HEK293 (cell line): ENCODE measurements around the gene AKT3.

ENCODE experiments used
- CTCF ChIA-PET: fragments of 350-600 bp; formaldehyde crosslinking; extraction: SDS; loops from one replicate; lab custom pipeline; 2021; ENCODE audit warnings: antibody characterized with exemption; lab: Yijun Ruan, JAX
- POLR2A ChIA-PET: fragments of 300-600 bp; formaldehyde crosslinking; extraction: SDS; loops from one replicate; lab custom pipeline; 2020; ENCODE audit warnings: antibody characterized with exemption, inconsistent platforms; lab: Yijun Ruan, JAX
- H3K27ac ChIP-seq: fragments of 200-500 bp; sonication (Bioruptor generic); 2 replicates; pipeline ENCODE4 v1.5.1; 2014; ENCODE audit warnings: low read depth, low read length, control low read depth, inconsistent platforms; ENCODE audit errors: extremely low read depth
- H3K36me3 ChIP-seq, 2 experiments: fragments of 200-500 bp in 1 of 2; sonication (Bioruptor generic) in 1 of 2; 1 replicate in 1 of 2; 2 replicates in 1 of 2; pipeline ENCODE4 v1.5.1; 2014 to 2017; ENCODE audit warnings: inconsistent platforms in 2 of 2, low read length in 2 of 2; ENCODE audit not compliant: control insufficient read depth in 2 of 2, insufficient read depth in 1 of 2
- H3K4me1 ChIP-seq: fragments of 200-500 bp; sonication (Bioruptor generic); 2 replicates; pipeline ENCODE4 v1.5.1; 2014; ENCODE audit warnings: mild to moderate bottlenecking, low read length, inconsistent platforms; ENCODE audit not compliant: control insufficient read depth, insufficient read depth
- H3K4me3 ChIP-seq: 2 replicates; pipeline ENCODE4 v1.5.1; 2011; ENCODE audit warnings: low read depth, mild to moderate bottlenecking, control low read depth, low read length, moderate library complexity
- H3K9me3 ChIP-seq: fragments of 200-500 bp; sonication (Bioruptor generic); 2 replicates; pipeline ENCODE4 v1.5.1; 2014; ENCODE audit warnings: low read depth, low read length, inconsistent platforms; ENCODE audit not compliant: control insufficient read depth, insufficient read depth
- AEBP2 ChIP-seq: fragments of 450-650 bp; formaldehyde crosslinking; IDR thresholded peaks from 2 replicates; pipeline ENCODE4 v1.5.1; 2016; ENCODE audit warnings: missing biosample characterization, missing genetic modification characterization, borderline replicate concordance
- GFI1B ChIP-seq: fragments of 450-650 bp; formaldehyde crosslinking; IDR thresholded peaks from 2 replicates; pipeline ENCODE4 v1.5.1; 2016; ENCODE audit warnings: missing biosample characterization, missing genetic modification characterization
- KLF1 ChIP-seq: fragments of 450-650 bp; formaldehyde crosslinking; IDR thresholded peaks from 2 replicates; pipeline ENCODE4 v1.5.1; 2016; ENCODE audit warnings: missing biosample characterization, missing genetic modification characterization
- KLF9 ChIP-seq: fragments of 450-650 bp; formaldehyde crosslinking; IDR thresholded peaks from 2 replicates; pipeline ENCODE4 v1.5.1; 2016; ENCODE audit warnings: missing biosample characterization, missing genetic modification characterization, low read depth
- REST ChIP-seq: fragments of 450-650 bp; formaldehyde crosslinking; IDR thresholded peaks from 2 replicates; pipeline ENCODE4 v1.5.1; 2016; ENCODE audit warnings: missing biosample characterization, missing genetic modification characterization
- SCRT1 ChIP-seq: fragments of 450-650 bp; formaldehyde crosslinking; IDR thresholded peaks from 2 replicates; pipeline ENCODE4 v1.5.1; 2016; ENCODE audit warnings: missing biosample characterization, missing genetic modification characterization, borderline replicate concordance
- WT1 ChIP-seq: fragments of 450-650 bp; formaldehyde crosslinking; IDR thresholded peaks from 2 replicates; pipeline ENCODE4 v1.5.1; 2016; ENCODE audit warnings: missing biosample characterization, missing genetic modification characterization
- YY1 ChIP-seq: fragments of 450-650 bp; formaldehyde crosslinking; IDR thresholded peaks from 2 replicates; pipeline ENCODE4 v1.5.1; 2018; ENCODE audit warnings: missing biosample characterization, missing genetic modification characterization
- ZNF221 ChIP-seq: fragments of 450-650 bp; formaldehyde crosslinking; IDR thresholded peaks from 2 replicates; pipeline ENCODE4 v1.5.1; 2017; ENCODE audit warnings: missing biosample characterization, missing genetic modification characterization, borderline replicate concordance
- ZNF341 ChIP-seq: fragments of 450-650 bp; formaldehyde crosslinking; IDR thresholded peaks from 2 replicates; pipeline ENCODE4; 2016; ENCODE audit warnings: low read depth, missing biosample characterization, missing genetic modification characterization
- ZNF404 ChIP-seq: fragments of 450-650 bp; formaldehyde crosslinking; IDR thresholded peaks from 2 replicates; pipeline ENCODE4 v1.5.1; 2017; ENCODE audit warnings: missing biosample characterization, missing genetic modification characterization
- ZNF449 ChIP-seq: fragments of 450-650 bp; formaldehyde crosslinking; IDR thresholded peaks from 2 replicates; pipeline ENCODE4 v1.5.1; 2017; ENCODE audit warnings: missing biosample characterization, mild to moderate bottlenecking, missing genetic modification characterization, moderate library complexity
- ZNF501 ChIP-seq: fragments of 450-650 bp; formaldehyde crosslinking; IDR thresholded peaks from 2 replicates; pipeline ENCODE4 v1.5.1; 2016; ENCODE audit warnings: missing biosample characterization, missing genetic modification characterization
- ZNF549 ChIP-seq: fragments of 450-650 bp; IDR thresholded peaks from 2 replicates; pipeline ENCODE4 v1.5.1; 2018; ENCODE audit warnings: missing biosample characterization, missing genetic modification characterization, mild to moderate bottlenecking, inconsistent platforms, moderate library complexity
- ZNF558 ChIP-seq: fragments of 450-650 bp; formaldehyde crosslinking; IDR thresholded peaks from 2 replicates; pipeline ENCODE4 v1.5.1; 2016; ENCODE audit warnings: missing biosample characterization, missing genetic modification characterization
- ZNF621 ChIP-seq: fragments of 450-650 bp; formaldehyde crosslinking; IDR thresholded peaks from 2 replicates; pipeline ENCODE4 v1.5.1; 2017; ENCODE audit warnings: missing biosample characterization, missing genetic modification characterization
- ZNF654 ChIP-seq: fragments of 450-650 bp; formaldehyde crosslinking; IDR thresholded peaks from 2 replicates; pipeline ENCODE4 v1.5.1; 2016; ENCODE audit warnings: low read depth, missing biosample characterization, missing genetic modification characterization
- ZNF664 ChIP-seq: fragments of 450-650 bp; formaldehyde crosslinking; IDR thresholded peaks from 2 replicates; pipeline ENCODE4 v1.5.1; 2016; ENCODE audit warnings: missing biosample characterization, missing genetic modification characterization
- ZNF670 ChIP-seq: fragments of 450-650 bp; formaldehyde crosslinking; IDR thresholded peaks from 2 replicates; pipeline ENCODE4 v1.5.1; 2016; ENCODE audit warnings: missing biosample characterization, missing genetic modification characterization, low read depth
- ZNF707 ChIP-seq: fragments of 450-650 bp; formaldehyde crosslinking; IDR thresholded peaks from 2 replicates; pipeline ENCODE4 v1.5.1; 2016; ENCODE audit warnings: missing biosample characterization, missing genetic modification characterization
- ZNF76 ChIP-seq: fragments of 450-650 bp; formaldehyde crosslinking; IDR thresholded peaks from 2 replicates; pipeline ENCODE4; 2016; ENCODE audit warnings: low read depth, missing biosample characterization, missing genetic modification characterization, borderline replicate concordance
- ZNF843 ChIP-seq: fragments of 450-650 bp; formaldehyde crosslinking; IDR thresholded peaks from 2 replicates; pipeline ENCODE4 v1.5.1; 2016; ENCODE audit warnings: missing biosample characterization, missing genetic modification characterization
- TF ChIP-seq, protein P1 (sequence below): IDR thresholded peaks from 2 replicates; pipeline ENCODE4 v1.6.1; 2011; ENCODE audit warnings: mild to moderate bottlenecking, low read depth, low read length, borderline replicate concordance

Gene AKT3

GRCh38 chr1:243846761-243847160 lies 3.3 kb downstream of the AKT3 start:
- TF ChIP-seq ZNF621 (no peak), ZNF664 (tag by site-specific recombination) (peak; percentile 23; the same call in 1 of the 2 replicates), ZNF670 (tag by site-specific recombination) (no peak), ZNF501 (0 out of 2 replicates have a peak, but pooled peaks have one; percentile 15)
- TF ChIP-seq, all 188 proteins: peak for 2
- H3K4me1 ChIP-seq, result peaks cover 24% of the 10 kb centered on the region
- CTCF ChIA-PET, result no interaction called here
- no peaks in the 10 kb centered on the region for H3K9me3 ChIP-seq
- POLR2A ChIA-PET, result no interaction called here
- no peak overlapping the region for H3K4me3 ChIP-seq
- H3K27ac ChIP-seq, result no peak overlapping the region
- H3K36me3 ChIP-seq, result no peaks in the 10 kb centered on the region

DNA sequence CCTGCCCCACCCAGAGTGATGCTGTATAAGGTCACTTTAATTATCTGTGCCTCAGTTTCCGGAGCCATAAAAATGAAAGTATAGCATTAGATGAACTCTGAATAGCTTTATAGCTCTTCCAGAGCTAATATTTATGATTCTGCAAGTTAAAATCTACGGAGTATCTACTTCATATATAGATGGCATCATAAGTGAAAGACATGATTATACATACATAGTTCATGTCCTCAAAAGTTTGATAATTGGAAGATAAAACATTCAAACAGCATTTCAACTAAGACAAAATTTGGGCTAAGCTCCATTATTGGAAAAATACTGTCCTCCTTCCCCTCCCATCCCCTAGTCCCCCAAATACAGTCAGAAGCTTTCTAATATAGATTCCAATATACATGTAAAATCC lies 4.2 kb downstream of the AKT3 start:
- Histone ChIP-seq H3K9me3 (no peaks in the 10 kb centered on the region), H3K36me3 (no peaks in the 10 kb centered on the region; a peak in 1 of 3 replicates), H3K27ac (no peak overlapping the region)
- TF ChIP-seq WT1 (tag by site-specific recombination) (no peak), KLF1 (no peak), ZNF843 (no peak), YY1 (tag by site-specific recombination) (no peak), ZNF558 (peak; percentile 98), ZNF221 (tag by site-specific recombination) (no peak), KLF9 (tag by site-specific recombination) (no peak)
- TF ChIP-seq, all 188 proteins: peak for 1
- Histone ChIP-seq H3K4me3 (no peak overlapping the region), H3K4me1 (peaks cover 24% of the 10 kb centered on the region)
- CTCF ChIA-PET, result interaction anchor here (1.0 kb wide), 1 partner anchor 101 kb away, joined by 4 read pairs; no protein-coding TSS in a partner anchor
- POLR2A ChIA-PET, result no interaction called here

GRCh38 chr1:243844186-243844585 lies 5.9 kb downstream of the AKT3 start:
- Histone ChIP-seq H3K36me3 (no peaks in the 10 kb centered on the region; a peak in 1 of 3 replicates), H3K4me3 (no peak overlapping the region), H3K27ac (no peak overlapping the region), H3K4me1 (peaks cover 24% of the 10 kb centered on the region), H3K9me3 (no peaks in the 10 kb centered on the region)
- ChIA-PET CTCF (interaction anchor here (0.5 to 1.5 kb wide), 2 partner anchors 12 to 1821 kb away, joined by 3 read pairs; no protein-coding TSS in a partner anchor), POLR2A (no interaction called here)
- TF ChIP-seq AEBP2 (tag by site-specific recombination) (no peak), ZNF341 (tag by site-specific recombination) (no peak), ZNF654 (tag by site-specific recombination) (no peak), SCRT1 (tag by site-specific recombination) (no peak), GFI1B (tag by site-specific recombination) (no peak), ZNF404 (no peak), ZNF549 (tag by site-specific recombination) (no peak), ZNF449 (no peak), ZNF76 (tag by site-specific recombination) (no peak), ZNF707 (tag by site-specific recombination) (no peak), ZNF558 (no peak), REST (tag by site-specific recombination) (no peak)
- TF ChIP-seq, protein P1, sequence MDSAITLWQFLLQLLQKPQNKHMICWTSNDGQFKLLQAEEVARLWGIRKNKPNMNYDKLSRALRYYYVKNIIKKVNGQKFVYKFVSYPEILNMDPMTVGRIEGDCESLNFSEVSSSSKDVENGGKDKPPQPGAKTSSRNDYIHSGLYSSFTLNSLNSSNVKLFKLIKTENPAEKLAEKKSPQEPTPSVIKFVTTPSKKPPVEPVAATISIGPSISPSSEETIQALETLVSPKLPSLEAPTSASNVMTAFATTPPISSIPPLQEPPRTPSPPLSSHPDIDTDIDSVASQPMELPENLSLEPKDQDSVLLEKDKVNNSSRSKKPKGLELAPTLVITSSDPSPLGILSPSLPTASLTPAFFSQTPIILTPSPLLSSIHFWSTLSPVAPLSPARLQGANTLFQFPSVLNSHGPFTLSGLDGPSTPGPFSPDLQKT, result no peak
- TF ChIP-seq, all 188 proteins: peak for 0
